ENCODE data around the gene GPHN. TPM values are rescaled to one million over a fixed set of nuclear protein-coding genes. Genes with fewer than 3 reads are reported as not detected.
"Not testable (repeated sequence)": the region's sequence is repeated elsewhere in the genome, so short reads cannot be mapped to it uniquely, and the experiment has no call there.

GPHN gene
- total RNA-seq, 2 experiments from 2014 or later, result 10.0 to 10.7 TPM

GRCh38 chr14:66496911-66497310, 11.0 kb upstream of the GPHN start:
- Mint-ChIP-seq H3K4me3 (no peak overlapping the region), H3K27me3 (no peaks in the 10 kb centered on the region), H3K9me3 (no peaks in the 10 kb centered on the region), H3K36me3 (ENCODE audit: low read depth) (no peaks in the 10 kb centered on the region), H3K27ac (peak overlapping the region; percentile 12), H3K4me1 (ENCODE audit: low read depth) (peaks cover 24% of the 10 kb centered on the region)
- Histone ChIP-seq H3K36me3 (ENCODE audit: insufficient read depth, low read length) (no peaks in the 10 kb centered on the region), H3K9me3 (ENCODE audit: control insufficient read depth in 1 of 2, insufficient read depth in 1 of 2, low read length in 2 of 2) (no peaks in the 10 kb centered on the region), H3K27ac (ENCODE audit: low read depth in 1 of 2, low read length in 2 of 2) (no peak overlapping the region), H3K27me3 (ENCODE audit: control insufficient read depth in 1 of 2, insufficient read depth in 2 of 2, low read length in 2 of 2) (no peaks in the 10 kb centered on the region), H3K4me1 (ENCODE audit: insufficient read depth, low read length) (no peaks in the 10 kb centered on the region), H3K4me3 (ENCODE audit: low read length) (no peak overlapping the region)
- ChIA-PET POLR2A (interaction anchor here (0.6 to 1.7 kb wide), 3 partner anchors 11 to 789 kb away, joined by 3 to 5 read pairs (median 4); partner anchors contain the start of gene GPHN), CTCF (interaction anchor here (1.0 kb wide), 1 partner anchor 9 kb away, joined by 3 read pairs; no protein-coding TSS in a partner anchor)
- TF ChIP-seq CTCF (IDR thresholded peaks at IDR 0.05), result no peak
- intact Hi-C loops (cut with DNase I, micrococcal nuclease), result loop anchor here (5.0 to 10.0 kb wide), 6 partner anchors 55 to 620 kb away; no protein-coding TSS in a partner anchor
- DNase-seq (peak in 2 of 14 experiments; percentile 10 to 28), ATAC-seq (ENCODE audit: poor library complexity) (no peak)

DNA sequence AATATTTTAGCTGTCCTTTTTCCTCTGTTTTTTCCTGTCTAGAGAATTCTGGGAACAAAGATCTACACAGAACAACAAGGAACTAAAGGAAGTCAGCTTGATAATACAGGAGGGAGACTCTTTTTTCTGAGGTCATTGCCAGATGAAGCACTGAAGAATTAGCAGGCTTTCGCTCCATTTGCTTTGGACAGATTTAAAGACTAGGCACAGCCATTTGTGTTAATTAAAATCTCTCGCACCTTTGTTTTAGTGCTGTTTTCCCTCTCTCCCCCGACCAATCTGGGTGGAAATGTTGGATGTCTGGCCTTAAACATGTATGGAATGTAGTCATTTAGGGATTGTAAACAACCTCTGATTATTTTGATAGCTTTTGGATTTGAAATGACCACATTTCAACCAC, 9.6 kb upstream of the GPHN start:
- Histone ChIP-seq H3K4me1 (ENCODE audit: insufficient read depth, low read length) (no peaks in the 10 kb centered on the region), H3K9me3 (ENCODE audit: control insufficient read depth in 1 of 2, insufficient read depth in 1 of 2, low read length in 2 of 2) (no peaks in the 10 kb centered on the region), H3K36me3 (ENCODE audit: insufficient read depth, low read length) (no peaks in the 10 kb centered on the region), H3K4me3 (ENCODE audit: low read length) (no peak overlapping the region), H3K27me3 (ENCODE audit: control insufficient read depth in 1 of 2, insufficient read depth in 2 of 2, low read length in 2 of 2) (no peaks in the 10 kb centered on the region), H3K27ac (ENCODE audit: low read depth in 1 of 2, low read length in 2 of 2) (no peak overlapping the region)
- H3K27me3 Mint-ChIP-seq, result no peaks in the 10 kb centered on the region
- intact Hi-C loops (cut with DNase I, micrococcal nuclease), result loop anchor here (5.0 to 10.0 kb wide), 6 partner anchors 54 to 619 kb away; no protein-coding TSS in a partner anchor
- H3K36me3 Mint-ChIP-seq (ENCODE audit: low read depth), result no peaks in the 10 kb centered on the region
- POLR2A ChIA-PET, result interaction anchor here (0.7 kb wide), 1 partner anchor 9 kb away, joined by 6 read pairs; the partner anchor contains the start of gene GPHN
- CTCF ChIA-PET, result no interaction called here
- no peak for TF ChIP-seq CTCF (IDR thresholded peaks at IDR 0.05)
- no peaks in the 10 kb centered on the region for H3K9me3 Mint-ChIP-seq
- no peak overlapping the region for H3K4me3 Mint-ChIP-seq
- no peak for DNase-seq
- ATAC-seq (ENCODE audit: poor library complexity), result no peak
- H3K27ac Mint-ChIP-seq, result no peak overlapping the region
- H3K4me1 Mint-ChIP-seq (ENCODE audit: low read depth), result peaks cover 24% of the 10 kb centered on the region

- Mint-ChIP-seq H3K36me3 (ENCODE audit: low read depth) (no peaks in the 10 kb centered on the region), H3K27ac (no peak overlapping the region), H3K27me3 (no peaks in the 10 kb centered on the region), H3K4me3 (no peak overlapping the region), H3K9me3 (no peaks in the 10 kb centered on the region), H3K4me1 (ENCODE audit: low read depth) (peaks cover 10% of the 10 kb centered on the region)
- no peaks in the 10 kb centered on the region for H3K36me3 ChIP-seq (ENCODE audit: insufficient read depth, low read length)
- H3K4me1 ChIP-seq (ENCODE audit: insufficient read depth, low read length), result peaks cover 2% of the 10 kb centered on the region
- no peaks in the 10 kb centered on the region for H3K27me3 ChIP-seq (ENCODE audit: control insufficient read depth in 1 of 2, insufficient read depth in 2 of 2, low read length in 2 of 2)
- no peak overlapping the region for H3K27ac ChIP-seq (ENCODE audit: low read depth in 1 of 2, low read length in 2 of 2)
- intact Hi-C loops (cut with DNase I, micrococcal nuclease), result loop anchor here in 1 of 2 experiments (10.0 kb wide), 2 partner anchors 1193 to 1587 kb away; partner anchors contain the start of genes CHURC1 and RDH11
- H3K9me3 ChIP-seq (ENCODE audit: control insufficient read depth in 1 of 2, insufficient read depth in 1 of 2, low read length in 2 of 2), result no peaks in the 10 kb centered on the region
- ATAC-seq (ENCODE audit: poor library complexity) (no peak), DNase-seq (no peak)
- POLR2A ChIA-PET, result no interaction called here
- TF ChIP-seq CTCF (IDR thresholded peaks at IDR 0.05), result no peak
- H3K4me3 ChIP-seq (ENCODE audit: low read length), result no peak overlapping the region
- CTCF ChIA-PET, result no interaction called here
Measured at GRCh38 chr14:66501592-66501991, 6.4 kb upstream of the GPHN start.

GRCh38 chr14:66502836-66503235, 5.1 kb upstream of the GPHN start:
- POLR2A ChIA-PET, result not testable (repeated sequence)

More at GRCh38 chr14:66502836-66503235, 5.1 kb upstream of the GPHN start:
- H3K27me3 Mint-ChIP-seq; H3K9me3 Mint-ChIP-seq; H3K9me3 ChIP-seq (ENCODE audit: control insufficient read depth in 1 of 2, insufficient read depth in 1 of 2, low read length in 2 of 2); H3K27me3 ChIP-seq (ENCODE audit: control insufficient read depth in 1 of 2, insufficient read depth in 2 of 2, low read length in 2 of 2); H3K4me3 Mint-ChIP-seq; H3K27ac ChIP-seq (ENCODE audit: low read depth in 1 of 2, low read length in 2 of 2); H3K4me3 ChIP-seq (ENCODE audit: low read length); H3K36me3 Mint-ChIP-seq (ENCODE audit: low read depth); H3K36me3 ChIP-seq (ENCODE audit: insufficient read depth, low read length); ATAC-seq (ENCODE audit: poor library complexity); H3K4me1 Mint-ChIP-seq (ENCODE audit: low read depth); H3K27ac Mint-ChIP-seq: not testable (repeated sequence)
- intact Hi-C loops (cut with DNase I, micrococcal nuclease), result loop anchor here in 1 of 2 experiments (10.0 kb wide), 2 partner anchors 1192 to 1588 kb away; partner anchors contain the start of genes CHURC1 and RDH11
- H3K4me1 ChIP-seq (ENCODE audit: insufficient read depth, low read length), result peaks cover 12% of the 10 kb centered on the region
- CTCF ChIA-PET, result interaction anchor here (1.5 kb wide), 1 partner anchor 17 kb away, joined by 3 read pairs; no protein-coding TSS in a partner anchor
- peak in 1 of 14 experiments; percentile 14 for DNase-seq
